OCI-LY3 (cell line): ENCODE data around the gene ARID1B.

Source experiments
- H2AFZ ChIP-seq: fragments of 200-600, 300-600 bp; shearing (Covaris generic); 2 replicates; pipeline ENCODE4 v1.6.0; 2014; ENCODE audit warnings: antibody characterized with exemption, low read depth, low read length
- H3K27ac ChIP-seq: fragments of 200-600, 300-600 bp; sonication (generic); 2 replicates; pipeline ENCODE4 v1.5.1; 2014; ENCODE audit warnings: mild to moderate bottlenecking, low read length, moderate library complexity, mixed read lengths
- H3K27me3 ChIP-seq: fragments of 200-600, 300-600 bp; sonication (generic); 2 replicates; pipeline ENCODE4 v1.6.1; 2014; ENCODE audit warnings: low read depth, low read length, mixed read lengths
- H3K36me3 ChIP-seq: fragments of 200-600, 300-600 bp; sonication (generic); replicated peaks from 2 replicates; pipeline ENCODE3; 2014; ENCODE audit warnings: low read depth, low read length, mixed read lengths
- H3K4me1 ChIP-seq: fragments of 300-600, 200-600 bp; sonication (generic); 2 replicates; pipeline ENCODE4 v1.6.1; 2014; ENCODE audit warnings: low read length, mixed read lengths
- H3K4me2 ChIP-seq: fragments of 200-600, 300-600 bp; sonication (generic); 2 replicates; pipeline ENCODE4 v1.6.1; 2014; ENCODE audit warnings: low read length, mixed read lengths
- H3K4me3 ChIP-seq: fragments of 300-600, 200-600 bp; sonication (generic); 2 replicates; pipeline ENCODE4 v1.5.1; 2014; ENCODE audit warnings: antibody characterized with exemption, mild to moderate bottlenecking, low read length, moderate library complexity
- H3K79me2 ChIP-seq: fragments of 300-600, 200-600 bp; shearing (Covaris generic); 2 replicates; pipeline ENCODE4 v1.6.1; 2014; ENCODE audit warnings: mild to moderate bottlenecking, low read length, mixed read lengths
- H3K9ac ChIP-seq: fragments of 300-600, 200-600 bp; shearing (Covaris generic); 2 replicates; pipeline ENCODE4 v1.6.0; 2014; ENCODE audit warnings: mild to moderate bottlenecking, low read length, moderate library complexity
- H3K9me3 ChIP-seq: fragments of 200-600, 300-600 bp; shearing (Covaris generic); 2 replicates; pipeline ENCODE4 v1.6.1; 2014; ENCODE audit warnings: low read length, mixed read lengths; ENCODE audit not compliant: insufficient read depth
- H4K20me1 ChIP-seq: fragments of 200-600, 300-600 bp; sonication (generic); 2 replicates; pipeline ENCODE4 v1.6.1; 2016; ENCODE audit warnings: low read length, mixed read lengths; ENCODE audit not compliant: insufficient read depth
- CTCF ChIP-seq: fragments of 200-600, 300-600 bp; sonication (generic); IDR thresholded peaks from 2 replicates; pipeline ENCODE4 v1.5.1; 2014; ENCODE audit warnings: antibody characterized with exemption, low read length, low read depth
- EZH2phosphoT487 ChIP-seq: fragments of 200-600 bp; shearing (Covaris generic); IDR thresholded peaks from 2 replicates; pipeline ENCODE4 v1.6.1; 2018; ENCODE audit warnings: antibody characterized with exemption, mixed run types, low read depth

Gene ARID1B

GRCh38 chr6:156948807-156949206 lies 171.6 kb downstream of the ARID1B start:
- Histone ChIP-seq H3K27ac (no peak overlapping the region), H3K9ac (no peak overlapping the region), H3K36me3 (no peaks in the 10 kb centered on the region), H3K4me1 (no peaks in the 10 kb centered on the region), H3K79me2 (peaks cover 43% of the 10 kb centered on the region), H3K9me3 (no peaks in the 10 kb centered on the region), H3K4me3 (no peak overlapping the region), H2AFZ (no peak overlapping the region), H3K4me2 (no peak overlapping the region), H3K27me3 (no peaks in the 10 kb centered on the region), H4K20me1 (peaks cover 8% of the 10 kb centered on the region)
- TF ChIP-seq EZH2phosphoT487 (no peak), CTCF (no peak)

GRCh38 chr6:156949376-156949775 lies 172.2 kb downstream of the ARID1B start:
- Histone ChIP-seq H3K9ac (no peak overlapping the region), H3K4me3 (no peak overlapping the region), H4K20me1 (peaks cover 8% of the 10 kb centered on the region), H3K9me3 (no peaks in the 10 kb centered on the region), H2AFZ (no peak overlapping the region), H3K36me3 (no peaks in the 10 kb centered on the region), H3K4me2 (no peak overlapping the region), H3K79me2 (peaks cover 43% of the 10 kb centered on the region), H3K4me1 (no peaks in the 10 kb centered on the region), H3K27me3 (no peaks in the 10 kb centered on the region), H3K27ac (no peak overlapping the region)
- TF ChIP-seq EZH2phosphoT487 (no peak), CTCF (no peak)

- Histone ChIP-seq H4K20me1 (peaks cover 8% of the 10 kb centered on the region), H3K79me2 (peaks cover 47% of the 10 kb centered on the region), H3K4me3 (no peak overlapping the region), H3K27ac (no peak overlapping the region), H3K27me3 (no peaks in the 10 kb centered on the region), H3K4me2 (no peak overlapping the region), H3K36me3 (no peaks in the 10 kb centered on the region), H3K4me1 (no peaks in the 10 kb centered on the region), H3K9ac (no peak overlapping the region), H2AFZ (no peak overlapping the region), H3K9me3 (no peaks in the 10 kb centered on the region)
- TF ChIP-seq CTCF (no peak), EZH2phosphoT487 (no peak)
Observed at GRCh38 chr6:156950084-156950483, 172.9 kb downstream of the ARID1B start.

GRCh38 chr6:156950531-156950930 lies 173.4 kb downstream of the ARID1B start:
- Histone ChIP-seq H3K4me1 (no peaks in the 10 kb centered on the region), H3K4me2 (no peak overlapping the region), H3K79me2 (peaks cover 45% of the 10 kb centered on the region)

More at GRCh38 chr6:156950531-156950930, 173.4 kb downstream of the ARID1B start:
- peaks cover 6% of the 10 kb centered on the region for H4K20me1 ChIP-seq
- H2AFZ ChIP-seq, result no peak overlapping the region
- no peak overlapping the region for H3K4me3 ChIP-seq
- no peaks in the 10 kb centered on the region for H3K27me3 ChIP-seq
- H3K36me3 ChIP-seq, result no peaks in the 10 kb centered on the region
- no peaks in the 10 kb centered on the region for H3K9me3 ChIP-seq
- no peak overlapping the region for H3K27ac ChIP-seq
- no peak overlapping the region for H3K9ac ChIP-seq
- TF ChIP-seq CTCF, result no peak
- TF ChIP-seq EZH2phosphoT487, result no peak
